ENCODE measurements around the gene POLG2.

Gene POLG2

GRCh38 chr17:64531955-64532371 is 35.1 kb upstream of the POLG2 start:
- TF ChIP-seq REST (IDR thresholded peaks at IDR 0.05; ENCODE audit: insufficient read depth in 1 of 2, low read depth in 2 of 2, low read length in 2 of 2) (no peak), TAF1 (IDR thresholded peaks at IDR 0.05; ENCODE audit: borderline replicate concordance, insufficient read depth, low read length) (no peak), POLR2AphosphoS5 (IDR thresholded peaks at IDR 0.05; ENCODE audit: low read depth, low read length) (no peak), FOXP2 (optimal IDR thresholded peaks at IDR 0.05; ENCODE audit: borderline replicate concordance, extremely low read depth, extremely low read length, insufficient read depth) (no peak), SIN3A (IDR thresholded peaks at IDR 0.05; ENCODE audit: borderline replicate concordance, insufficient read depth, low read length) (no peak)

GRCh38 chr17:64529221-64529620 is 32.4 kb upstream of the POLG2 start:
- TF ChIP-seq SIN3A (IDR thresholded peaks at IDR 0.05; ENCODE audit: borderline replicate concordance, insufficient read depth, low read length) (no peak), REST (IDR thresholded peaks at IDR 0.05; ENCODE audit: insufficient read depth in 1 of 2, low read depth in 2 of 2, low read length in 2 of 2) (no peak), TAF1 (IDR thresholded peaks at IDR 0.05; ENCODE audit: borderline replicate concordance, insufficient read depth, low read length) (no peak), FOXP2 (optimal IDR thresholded peaks at IDR 0.05; ENCODE audit: borderline replicate concordance, extremely low read depth, extremely low read length, insufficient read depth) (no peak), POLR2AphosphoS5 (IDR thresholded peaks at IDR 0.05; ENCODE audit: low read depth, low read length) (no peak)

- TF ChIP-seq TAF1 (IDR thresholded peaks at IDR 0.05; ENCODE audit: borderline replicate concordance, insufficient read depth, low read length) (no peak), FOXP2 (optimal IDR thresholded peaks at IDR 0.05; ENCODE audit: borderline replicate concordance, extremely low read depth, extremely low read length, insufficient read depth) (no peak), POLR2AphosphoS5 (IDR thresholded peaks at IDR 0.05; ENCODE audit: low read depth, low read length) (no peak), REST (IDR thresholded peaks at IDR 0.05; ENCODE audit: insufficient read depth in 1 of 2, low read depth in 2 of 2, low read length in 2 of 2) (no peak), SIN3A (IDR thresholded peaks at IDR 0.05; ENCODE audit: borderline replicate concordance, insufficient read depth, low read length) (no peak)
Measured at GRCh38 chr17:64527914-64528313, 31.1 kb upstream of the POLG2 start.

GRCh38 chr17:64520359-64520758 is 23.5 kb upstream of the POLG2 start:
- no peak for TF ChIP-seq REST (IDR thresholded peaks at IDR 0.05; ENCODE audit: insufficient read depth in 1 of 2, low read depth in 2 of 2, low read length in 2 of 2)
- no peak for TF ChIP-seq TAF1 (IDR thresholded peaks at IDR 0.05; ENCODE audit: borderline replicate concordance, insufficient read depth, low read length)
- TF ChIP-seq FOXP2 (optimal IDR thresholded peaks at IDR 0.05; ENCODE audit: borderline replicate concordance, extremely low read depth, extremely low read length, insufficient read depth): no peak
- no peak for TF ChIP-seq POLR2AphosphoS5 (IDR thresholded peaks at IDR 0.05; ENCODE audit: low read depth, low read length)
- TF ChIP-seq SIN3A (IDR thresholded peaks at IDR 0.05; ENCODE audit: borderline replicate concordance, insufficient read depth, low read length): no peak

GRCh38 chr17:64519601-64520000 is 22.7 kb upstream of the POLG2 start:
- TF ChIP-seq SIN3A (IDR thresholded peaks at IDR 0.05; ENCODE audit: borderline replicate concordance, insufficient read depth, low read length): no peak
- TF ChIP-seq TAF1 (IDR thresholded peaks at IDR 0.05; ENCODE audit: borderline replicate concordance, insufficient read depth, low read length): no peak
- TF ChIP-seq FOXP2 (optimal IDR thresholded peaks at IDR 0.05; ENCODE audit: borderline replicate concordance, extremely low read depth, extremely low read length, insufficient read depth): no peak
- TF ChIP-seq POLR2AphosphoS5 (IDR thresholded peaks at IDR 0.05; ENCODE audit: low read depth, low read length): no peak
- TF ChIP-seq REST (IDR thresholded peaks at IDR 0.05; ENCODE audit: insufficient read depth in 1 of 2, low read depth in 2 of 2, low read length in 2 of 2): no peak

Data from PFSK-1 (cell line).